Activated naive CD4-positive, alpha-beta T cell treated with anti-CD3 and anti-CD28 coated beads, Interleukin-2, amount 10 ng/mL, durations not matched to agents 7 days and 5 days (primary cell): ENCODE results near the gene ILF2.

Experiments used
- CTCF ChIA-PET: fragments of 350-600 bp; sonication (Branson Sonifier 250); formaldehyde crosslinking; loops from one replicate; lab custom pipeline; 2021; ENCODE audit warnings: antibody characterized with exemption; lab: Charles Lee
- DNase-seq: peaks from one replicate; pipeline ENCODE4 v3.0.0-alpha.2; 2020
- H3K27ac Mint-ChIP-seq: one replicate; pipeline ENCODE4 v1.8.0; 2021; ENCODE audit warnings: mild to moderate bottlenecking, moderate library complexity, mixed read lengths
- H3K27me3 Mint-ChIP-seq: one replicate; pipeline ENCODE4 v1.8.0; 2021; ENCODE audit warnings: mild to moderate bottlenecking, mixed read lengths
- H3K36me3 Mint-ChIP-seq: one replicate; pipeline ENCODE4 v1.8.0; 2021; ENCODE audit warnings: mixed read lengths
- H3K4me1 Mint-ChIP-seq: one replicate; pipeline ENCODE4 v1.8.0; 2021; ENCODE audit warnings: mixed read lengths
- H3K4me3 Mint-ChIP-seq: one replicate; pipeline ENCODE4 v1.8.0; 2021; ENCODE audit warnings: mild to moderate bottlenecking, moderate library complexity, mixed read lengths
- H3K9me3 Mint-ChIP-seq: one replicate; pipeline ENCODE4 v1.8.0; 2021; ENCODE audit warnings: mixed read lengths

Gene ILF2

DNA sequence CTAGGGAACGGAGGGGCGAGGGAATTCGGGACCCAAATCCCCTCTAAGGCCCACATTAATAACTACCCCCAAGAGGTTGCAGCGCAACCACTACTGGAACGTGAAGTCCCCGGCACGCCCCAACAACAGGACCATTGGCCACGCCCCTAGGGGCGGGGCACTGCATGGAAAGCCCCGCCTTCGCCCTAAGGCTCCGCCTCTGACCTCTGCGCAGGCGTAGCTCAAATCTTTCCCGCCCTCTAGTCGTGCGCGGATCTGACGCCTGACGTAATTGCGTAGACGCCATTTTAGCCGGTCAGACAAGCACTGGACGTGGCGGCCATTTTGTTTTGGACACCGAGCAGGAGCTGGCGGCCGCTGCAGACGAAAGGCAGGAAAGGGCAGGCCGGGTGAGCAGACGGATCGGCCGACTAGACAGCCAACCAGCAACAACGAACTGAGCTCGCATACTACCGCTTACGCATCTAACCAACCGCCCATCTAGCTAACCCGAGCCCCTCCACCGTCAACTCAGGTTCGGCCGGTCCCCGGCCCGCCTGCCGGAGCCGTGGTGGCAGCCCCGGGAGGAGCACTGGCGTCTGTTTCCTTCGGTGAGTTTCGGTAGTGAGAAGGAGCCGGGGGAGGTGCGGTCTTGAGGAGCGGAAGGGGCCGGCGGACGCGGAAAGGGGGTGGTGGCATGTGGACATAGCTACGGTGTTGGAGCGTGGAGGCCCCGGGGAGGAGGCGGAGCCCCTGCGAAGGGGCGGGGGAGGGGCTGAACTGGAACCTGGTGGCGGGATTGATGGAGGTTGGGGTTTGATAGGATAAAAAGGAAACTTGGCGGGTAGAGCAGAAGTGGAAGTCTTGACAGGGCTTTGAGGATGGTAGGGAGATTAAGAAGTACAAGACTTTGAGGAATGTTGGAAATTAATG lies 36.8 kb downstream of the ILF2 start, which contains the start of gene CHTOP:
Gene CHTOP (plus strand): TSS at position 313 of the 912 bp plus-strand sequence. CDS start 2,523 bp downstream, outside the sequence.
- peak within 1 kb of the TSS; percentile 96 for H3K4me3 Mint-ChIP-seq
- peaks cover 39% of the 10 kb centered on the region for H3K36me3 Mint-ChIP-seq
- no peaks in the 10 kb centered on the region for H3K9me3 Mint-ChIP-seq
- H3K4me1 Mint-ChIP-seq, result peaks cover 49% of the 10 kb centered on the region
- CTCF ChIA-PET, result interaction anchor here (0.9 to 2.1 kb wide), 6 partner anchors 10 to 102 kb away, joined by 3 to 9 read pairs (median 4); partner anchors contain the start of gene S100A2
- H3K27me3 Mint-ChIP-seq, result peaks cover 7% of the 10 kb centered on the region
- DNase-seq, result peak; percentile 97
- H3K27ac Mint-ChIP-seq, result peak within 1 kb of the TSS; percentile 100

DNA sequence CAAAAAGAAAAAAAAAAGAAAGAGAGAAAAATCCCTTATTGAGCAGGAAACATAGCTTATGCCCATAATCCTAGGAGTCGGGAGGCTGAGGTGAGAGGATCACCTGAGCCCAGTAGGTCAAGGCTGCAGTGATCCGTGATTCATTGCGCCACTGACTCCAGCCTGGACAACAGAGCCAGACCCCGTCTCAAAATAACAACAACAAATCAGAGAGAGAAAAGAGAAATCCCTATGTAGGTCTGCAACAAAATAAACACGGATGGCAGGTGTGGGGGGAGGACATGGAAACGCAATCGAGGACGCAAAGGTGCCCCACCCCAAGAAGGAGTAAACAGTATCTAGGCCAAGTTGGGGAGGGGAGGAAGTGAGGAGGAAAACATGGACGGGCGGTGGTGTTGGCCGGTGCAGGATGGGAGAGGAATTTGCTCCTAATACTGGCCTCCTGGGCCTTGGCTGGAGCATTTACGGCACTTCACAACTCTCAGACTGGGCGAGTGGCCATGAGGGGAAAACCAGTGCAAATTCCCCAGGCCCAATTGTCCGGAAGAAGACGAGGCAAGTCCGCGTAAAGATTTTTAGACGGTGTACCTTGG lies 37.5 kb downstream of the ILF2 start:
- CTCF ChIA-PET, result interaction anchor here (1.2 to 2.1 kb wide), 3 partner anchors 10 to 102 kb away, joined by 3 to 9 read pairs (median 6); no protein-coding TSS in a partner anchor
- Mint-ChIP-seq H3K27me3 (peaks cover 13% of the 10 kb centered on the region), H3K9me3 (no peaks in the 10 kb centered on the region), H3K27ac (peak overlapping the region; percentile 100), H3K36me3 (peaks cover 34% of the 10 kb centered on the region), H3K4me1 (peaks cover 49% of the 10 kb centered on the region), H3K4me3 (peak overlapping the region; percentile 96)
- no peak for DNase-seq

- H3K36me3 Mint-ChIP-seq, result peaks cover 18% of the 10 kb centered on the region
These were observed 39.5 kb downstream of the ILF2 start for GRCh38 chr1:153631047-153632022.

DNA sequence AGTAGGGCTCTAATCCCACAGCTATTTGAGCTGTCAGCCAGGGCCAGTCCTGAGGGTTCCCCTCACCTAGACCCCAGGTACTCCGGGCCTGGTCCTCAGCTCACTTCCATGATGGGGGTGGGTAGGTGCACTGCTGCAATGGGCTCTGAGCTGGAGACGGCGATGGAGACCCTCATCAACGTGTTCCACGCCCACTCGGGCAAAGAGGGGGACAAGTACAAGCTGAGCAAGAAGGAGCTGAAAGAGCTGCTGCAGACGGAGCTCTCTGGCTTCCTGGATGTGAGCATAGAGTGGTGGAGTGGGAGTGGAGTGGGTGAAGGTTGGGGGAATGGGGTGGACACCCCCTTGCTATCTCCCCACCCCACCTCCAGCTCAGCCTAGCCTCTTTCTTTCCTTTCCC lies 40.4 kb downstream of the ILF2 start:
- Mint-ChIP-seq H3K4me1 (peaks cover 31% of the 10 kb centered on the region), H3K27me3 (peaks cover 31% of the 10 kb centered on the region), H3K4me3 (no peak overlapping the region), H3K36me3 (peaks cover 12% of the 10 kb centered on the region), H3K9me3 (no peaks in the 10 kb centered on the region), H3K27ac (no peak overlapping the region)
- no peak for DNase-seq
- CTCF ChIA-PET, result interaction anchor here (1.2 to 4.4 kb wide), 4 partner anchors 12 to 119 kb away, joined by 3 to 24 read pairs (median 14); no protein-coding TSS in a partner anchor

More at GRCh38 chr1:153631047-153632022, 39.5 kb downstream of the ILF2 start:
- Mint-ChIP-seq H3K4me3 (no peak overlapping the region), H3K9me3 (no peaks in the 10 kb centered on the region), H3K27ac (no peak overlapping the region), H3K4me1 (peaks cover 38% of the 10 kb centered on the region), H3K27me3 (peaks cover 27% of the 10 kb centered on the region)
- DNase-seq, result no peak
- CTCF ChIA-PET, result interaction anchor here (1.2 to 4.4 kb wide), 3 partner anchors 13 to 120 kb away, joined by 3 to 24 read pairs (median 4); no protein-coding TSS in a partner anchor

- Mint-ChIP-seq H3K27me3 (peaks cover 31% of the 10 kb centered on the region), H3K4me3 (no peak overlapping the region), H3K9me3 (no peaks in the 10 kb centered on the region), H3K36me3 (peaks cover 11% of the 10 kb centered on the region), H3K27ac (no peak overlapping the region), H3K4me1 (peaks cover 27% of the 10 kb centered on the region)
- DNase-seq, result no peak
- CTCF ChIA-PET, result interaction anchor here (1.2 to 4.4 kb wide), 4 partner anchors 12 to 119 kb away, joined by 3 to 24 read pairs (median 14); no protein-coding TSS in a partner anchor
These were observed 40.8 kb downstream of the ILF2 start for GRCh38 chr1:153629971-153630370.

GRCh38 chr1:153629343-153629665 lies 41.5 kb downstream of the ILF2 start:
- DNase-seq, result no peak
- H3K27ac Mint-ChIP-seq, result no peak overlapping the region
- peaks cover 24% of the 10 kb centered on the region for H3K4me1 Mint-ChIP-seq
- no peaks in the 10 kb centered on the region for H3K9me3 Mint-ChIP-seq
- H3K27me3 Mint-ChIP-seq, result peaks cover 31% of the 10 kb centered on the region
- peaks cover 7% of the 10 kb centered on the region for H3K36me3 Mint-ChIP-seq
- H3K4me3 Mint-ChIP-seq, result no peak overlapping the region
- CTCF ChIA-PET, result interaction anchor here (1.2 to 4.4 kb wide), 5 partner anchors 8 to 118 kb away, joined by 3 to 24 read pairs (median 5); no protein-coding TSS in a partner anchor

GRCh38 chr1:153628638-153629342 lies 42.0 kb downstream of the ILF2 start:
- no peak for DNase-seq
- H3K4me3 Mint-ChIP-seq, result no peak overlapping the region
- peaks cover 21% of the 10 kb centered on the region for H3K4me1 Mint-ChIP-seq
- no peak overlapping the region for H3K27ac Mint-ChIP-seq
- H3K27me3 Mint-ChIP-seq, result peaks cover 31% of the 10 kb centered on the region
- CTCF ChIA-PET, result interaction anchor here (1.1 to 4.4 kb wide), 6 partner anchors 9 to 118 kb away, joined by 3 to 24 read pairs (median 4); no protein-coding TSS in a partner anchor
- no peaks in the 10 kb centered on the region for H3K9me3 Mint-ChIP-seq
- H3K36me3 Mint-ChIP-seq, result peaks cover 2% of the 10 kb centered on the region

GRCh38 chr1:153627715-153628626 lies 42.8 kb downstream of the ILF2 start, which contains the start of gene S100A1:
TSS of gene S100A1 (plus strand) at chr1:153628434. CDS start at chr1:153630522, 2,088 bp downstream.
- DNase-seq, result no peak
- Mint-ChIP-seq H3K36me3 (no peaks in the 10 kb centered on the region), H3K27me3 (peaks cover 31% of the 10 kb centered on the region), H3K4me1 (peaks cover 12% of the 10 kb centered on the region), H3K9me3 (no peaks in the 10 kb centered on the region), H3K4me3 (no peak within 1 kb of the TSS), H3K27ac (no peak within 1 kb of the TSS)
- CTCF ChIA-PET, result interaction anchor here (1.1 to 4.4 kb wide), 11 partner anchors 10 to 118 kb away, joined by 3 to 24 read pairs (median 5); partner anchors contain the start of genes S100A14 and S100A16

DNA sequence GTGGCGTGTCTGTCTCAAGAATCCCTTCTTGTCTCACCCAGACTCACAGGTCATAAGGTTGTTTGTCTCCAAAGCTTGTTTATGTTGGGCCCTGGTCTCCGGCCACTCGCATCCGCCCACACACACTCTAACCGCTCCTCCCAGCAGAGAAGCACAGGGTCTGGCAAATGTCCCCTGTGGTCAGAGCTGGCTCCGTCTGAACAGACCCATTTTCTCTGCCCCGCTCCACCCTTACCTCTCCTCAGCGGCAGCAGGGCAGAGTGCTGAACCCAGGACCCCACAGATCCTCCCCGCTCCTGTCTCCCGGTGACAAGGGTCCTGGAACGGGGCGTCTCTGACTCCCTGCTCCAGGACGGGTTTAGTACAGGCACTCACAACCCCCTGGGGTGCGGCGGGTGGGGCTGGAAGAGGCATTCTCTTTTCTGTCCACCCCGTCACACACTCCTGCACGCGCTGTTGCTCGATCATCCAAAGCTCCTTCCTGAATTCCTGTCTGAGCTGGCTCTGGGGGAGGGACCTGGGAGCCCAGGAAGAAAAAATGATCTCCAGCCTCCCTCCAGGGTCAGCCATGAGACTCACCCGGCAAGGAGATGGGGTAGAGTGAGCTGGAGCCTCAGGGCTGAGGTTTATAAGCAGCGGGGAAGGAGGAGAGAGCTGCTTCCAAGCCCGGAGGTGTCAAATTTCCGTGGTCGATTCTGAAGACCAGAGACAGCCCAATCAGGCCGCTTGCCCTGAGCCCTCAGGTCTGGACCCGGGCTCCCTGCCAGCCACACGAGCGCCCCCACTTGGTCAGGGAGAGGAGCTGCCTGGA lies 43.7 kb downstream of the ILF2 start, which contains the start of gene S100A13:
Gene S100A13 (minus strand): TSS at position 602 of the 811 bp plus-strand sequence. CDS start 1,033 bp downstream, outside the sequence.
- DNase-seq, result no peak
- no peak within 1 kb of the TSS for H3K4me3 Mint-ChIP-seq
- H3K27me3 Mint-ChIP-seq, result peaks cover 31% of the 10 kb centered on the region
- H3K9me3 Mint-ChIP-seq, result no peaks in the 10 kb centered on the region
- H3K27ac Mint-ChIP-seq, result no peak within 1 kb of the TSS
- CTCF ChIA-PET, result interaction anchor here (0.6 to 4.4 kb wide), 9 partner anchors 9 to 111 kb away, joined by 3 to 24 read pairs (median 6); partner anchors contain the start of genes S100A14 and S100A16
- H3K36me3 Mint-ChIP-seq, result no peaks in the 10 kb centered on the region
- peaks cover 8% of the 10 kb centered on the region for H3K4me1 Mint-ChIP-seq

GRCh38 chr1:153626477-153626903 lies 44.3 kb downstream of the ILF2 start:
- DNase-seq, result no peak
- Mint-ChIP-seq H3K27me3 (peaks cover 31% of the 10 kb centered on the region), H3K36me3 (no peaks in the 10 kb centered on the region), H3K9me3 (no peaks in the 10 kb centered on the region), H3K27ac (no peak overlapping the region), H3K4me1 (peaks cover 4% of the 10 kb centered on the region), H3K4me3 (no peak overlapping the region)
- CTCF ChIA-PET, result interaction anchor here (0.6 to 4.4 kb wide), 6 partner anchors 8 to 94 kb away, joined by 3 to 24 read pairs (median 8); partner anchors contain the start of gene S100A14
